KMS-11 (cell line): ENCODE results near the gene ZNF536.

Experiments
- H2AFZ ChIP-seq: fragments of 200-600 bp; sonication (generic); 2 replicates; pipeline ENCODE4 v1.6.1; 2016; ENCODE audit warnings: antibody characterized with exemption, mixed run types, low read depth
- H3K27ac ChIP-seq: fragments of 200-600 bp; sonication (generic); 2 replicates; pipeline ENCODE4 v1.6.1; 2016; ENCODE audit warnings: mild to moderate bottlenecking, mixed run types
- H3K27me3 ChIP-seq: fragments of 200-600 bp; sonication (generic); 2 replicates; pipeline ENCODE4 v1.6.1; 2017; ENCODE audit warnings: mild to moderate bottlenecking, low read depth, mixed run types, moderate library complexity; ENCODE audit not compliant: insufficient read depth
- H3K36me3 ChIP-seq: fragments of 200-600 bp; sonication (generic); 2 replicates; pipeline ENCODE4 v1.6.1; 2017; ENCODE audit warnings: mild to moderate bottlenecking, mixed run types; ENCODE audit not compliant: insufficient read depth
- H3K4me1 ChIP-seq: fragments of 200-600 bp; sonication (generic); 2 replicates; pipeline ENCODE4 v1.6.1; 2016; ENCODE audit warnings: mild to moderate bottlenecking, low read depth, mixed run types; ENCODE audit not compliant: poor library complexity, severe bottlenecking
- H3K4me2 ChIP-seq: fragments of 200-600 bp; sonication (generic); 2 replicates; pipeline ENCODE4 v1.7.0; 2016; ENCODE audit warnings: mild to moderate bottlenecking, mixed run types
- H3K4me3 ChIP-seq: fragments of 200-600 bp; sonication (generic); IDR thresholded peaks from 2 replicates; pipeline ENCODE4 v1.6.1; 2017; ENCODE audit warnings: low read depth, low read length, mixed read lengths; ENCODE audit not compliant: insufficient read depth
- H3K79me2 ChIP-seq: fragments of 200-600 bp; sonication (generic); 2 replicates; pipeline ENCODE4 v1.6.1; 2016; ENCODE audit warnings: low read depth, mixed run types; ENCODE audit not compliant: insufficient read depth
- H3K9ac ChIP-seq: fragments of 200-600 bp; sonication (generic); 2 replicates; pipeline ENCODE4 v1.6.1; 2016; ENCODE audit warnings: mild to moderate bottlenecking, mixed run types
- H4K20me1 ChIP-seq: fragments of 200-600 bp; sonication (generic); 2 replicates; pipeline ENCODE4 v1.6.1; 2016; ENCODE audit warnings: mild to moderate bottlenecking, mixed run types; ENCODE audit not compliant: insufficient read depth
- TF ChIP-seq, protein P1 (sequence below): fragments of 200-600 bp; sonication (generic); conservative IDR thresholded peaks from 2 replicates; pipeline ENCODE4 v1.6.1; 2017; ENCODE audit warnings: low read depth, mild to moderate bottlenecking, antibody characterized with exemption, low read length, moderate library complexity, mixed read lengths

ZNF536 gene

DNA sequence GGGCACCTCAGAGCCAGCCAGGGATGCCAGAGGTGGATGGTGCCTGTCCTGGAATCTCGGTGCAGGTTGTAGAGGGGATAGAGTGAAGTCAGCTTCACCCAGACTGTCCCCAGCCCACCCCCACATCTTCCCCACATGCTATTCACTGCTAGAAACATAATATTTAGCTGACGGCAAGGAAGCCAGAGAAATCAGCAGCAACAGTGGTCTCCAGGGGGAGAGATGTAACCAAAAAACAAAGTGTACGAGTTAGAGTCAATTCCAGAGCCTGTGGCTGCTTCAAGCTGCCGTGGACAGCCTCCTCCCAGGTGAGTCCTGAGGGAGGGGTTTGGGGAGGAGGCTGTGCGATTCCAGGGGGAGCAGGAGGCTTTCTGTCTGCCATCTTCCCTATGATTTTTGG, 97.6 kb downstream of the ZNF536 start:
- Histone ChIP-seq H3K27ac (no peak overlapping the region), H4K20me1 (no peaks in the 10 kb centered on the region), H3K4me3 (no peak overlapping the region), H2AFZ (no peak overlapping the region), H3K27me3 (no peaks in the 10 kb centered on the region), H3K79me2 (no peaks in the 10 kb centered on the region), H3K4me1 (no peaks in the 10 kb centered on the region), H3K4me2 (no peak overlapping the region), H3K9ac (no peak overlapping the region), H3K36me3 (no peaks in the 10 kb centered on the region)
- TF ChIP-seq, protein P1, sequence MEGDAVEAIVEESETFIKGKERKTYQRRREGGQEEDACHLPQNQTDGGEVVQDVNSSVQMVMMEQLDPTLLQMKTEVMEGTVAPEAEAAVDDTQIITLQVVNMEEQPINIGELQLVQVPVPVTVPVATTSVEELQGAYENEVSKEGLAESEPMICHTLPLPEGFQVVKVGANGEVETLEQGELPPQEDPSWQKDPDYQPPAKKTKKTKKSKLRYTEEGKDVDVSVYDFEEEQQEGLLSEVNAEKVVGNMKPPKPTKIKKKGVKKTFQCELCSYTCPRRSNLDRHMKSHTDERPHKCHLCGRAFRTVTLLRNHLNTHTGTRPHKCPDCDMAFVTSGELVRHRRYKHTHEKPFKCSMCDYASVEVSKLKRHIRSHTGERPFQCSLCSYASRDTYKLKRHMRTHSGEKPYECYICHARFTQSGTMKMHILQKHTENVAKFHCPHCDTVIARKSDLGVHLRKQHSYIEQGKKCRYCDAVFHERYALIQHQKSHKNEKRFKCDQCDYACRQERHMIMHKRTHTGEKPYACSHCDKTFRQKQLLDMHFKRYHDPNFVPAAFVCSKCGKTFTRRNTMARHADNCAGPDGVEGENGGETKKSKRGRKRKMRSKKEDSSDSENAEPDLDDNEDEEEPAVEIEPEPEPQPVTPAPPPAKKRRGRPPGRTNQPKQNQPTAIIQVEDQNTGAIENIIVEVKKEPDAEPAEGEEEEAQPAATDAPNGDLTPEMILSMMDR: no peak

DNA sequence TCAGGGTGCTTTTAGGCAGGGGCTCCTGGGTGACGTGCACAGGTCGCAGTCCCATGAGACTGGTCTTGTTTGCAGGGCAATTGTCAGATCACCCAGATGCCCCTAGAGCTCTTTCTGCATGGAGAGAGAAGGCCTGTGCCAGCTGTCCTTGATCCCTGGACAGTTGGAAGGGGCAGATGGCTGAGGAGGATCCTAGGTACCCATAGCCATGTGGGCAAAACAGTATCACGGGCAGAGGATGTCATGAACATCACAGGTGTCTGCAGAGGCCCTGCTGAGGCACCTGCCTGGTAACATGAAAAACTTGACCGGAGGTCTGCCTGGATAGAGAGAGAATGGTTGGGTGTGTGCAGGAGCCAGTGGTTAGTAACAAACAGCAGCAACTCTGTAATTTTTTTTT, 99.3 kb downstream of the ZNF536 start:
- Histone ChIP-seq H3K27me3 (no peaks in the 10 kb centered on the region), H3K36me3 (no peaks in the 10 kb centered on the region), H4K20me1 (no peaks in the 10 kb centered on the region), H3K27ac (no peak overlapping the region), H3K4me1 (no peaks in the 10 kb centered on the region), H3K4me2 (no peak overlapping the region), H2AFZ (no peak overlapping the region), H3K79me2 (no peaks in the 10 kb centered on the region), H3K4me3 (no peak overlapping the region), H3K9ac (no peak overlapping the region)
- TF ChIP-seq, protein P1: no peak

DNA sequence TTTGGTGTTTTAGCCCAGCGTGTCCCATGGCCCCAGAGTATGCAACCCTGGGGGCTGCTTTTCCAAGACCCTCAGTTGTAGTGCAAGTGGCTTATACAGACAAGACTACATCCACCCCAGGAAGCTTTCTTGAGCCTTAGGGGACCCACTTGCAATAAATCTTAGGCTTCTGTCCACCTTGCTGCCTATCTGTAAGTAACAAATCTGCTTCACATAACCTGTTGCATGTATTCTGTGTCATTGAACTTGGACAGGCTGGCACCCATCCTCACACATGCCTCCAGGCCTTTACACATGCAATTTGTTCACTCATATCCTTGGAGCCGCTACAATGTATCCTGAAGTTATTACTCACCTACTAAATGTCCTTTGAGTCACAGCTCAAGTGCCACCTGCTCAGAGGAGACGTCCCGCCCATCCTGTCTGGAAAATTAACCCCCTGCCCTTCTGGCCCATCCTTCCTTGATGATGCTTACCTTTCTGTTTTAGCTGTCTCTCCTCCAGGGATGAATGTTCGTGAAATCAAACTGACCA, 101.2 kb downstream of the ZNF536 start:
- Histone ChIP-seq H3K79me2 (no peaks in the 10 kb centered on the region), H3K4me2 (no peak overlapping the region), H4K20me1 (no peaks in the 10 kb centered on the region), H3K4me1 (no peaks in the 10 kb centered on the region), H3K27ac (no peak overlapping the region), H3K36me3 (no peaks in the 10 kb centered on the region), H2AFZ (no peak overlapping the region), H3K27me3 (no peaks in the 10 kb centered on the region), H3K9ac (no peak overlapping the region), H3K4me3 (no peak overlapping the region)
- TF ChIP-seq, protein P1: no peak

DNA sequence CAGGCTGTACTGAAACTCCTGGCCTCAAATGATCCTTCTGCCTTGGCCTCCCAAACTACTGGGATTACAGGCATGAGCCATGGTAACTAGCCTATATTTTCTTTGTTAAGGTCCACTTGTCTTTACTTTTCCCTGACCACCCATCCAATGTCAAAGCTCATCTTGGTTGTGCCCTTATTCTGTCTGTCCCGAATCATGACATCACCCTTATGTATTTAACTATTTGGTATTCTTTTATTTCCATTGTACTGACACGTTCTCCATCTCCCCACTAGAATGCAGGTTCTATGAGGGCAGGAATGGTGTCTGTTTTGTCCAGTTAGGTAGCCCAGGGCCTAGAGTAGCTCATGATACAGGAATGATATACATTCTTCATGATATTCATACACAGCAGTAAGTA, 104.8 kb downstream of the ZNF536 start:
- Histone ChIP-seq H3K4me2 (no peak overlapping the region), H4K20me1 (no peaks in the 10 kb centered on the region), H3K9ac (no peak overlapping the region), H3K79me2 (no peaks in the 10 kb centered on the region), H3K36me3 (no peaks in the 10 kb centered on the region), H3K4me1 (no peaks in the 10 kb centered on the region), H2AFZ (no peak overlapping the region), H3K27ac (no peak overlapping the region), H3K27me3 (no peaks in the 10 kb centered on the region), H3K4me3 (no peak overlapping the region)
- TF ChIP-seq, protein P1: no peak
